SK-N-SH (cell line): ENCODE data around the gene GPR61.

Source experiments
- CTCF ChIP-seq: fragments of 200-600 bp; sonication (generic); IDR thresholded peaks from 2 replicates; pipeline ENCODE4 v1.6.1; 2017; ENCODE audit warnings: antibody characterized with exemption, mild to moderate bottlenecking, moderate library complexity
- EP300 ChIP-seq, 2 experiments: IDR thresholded peaks; 2 replicates each; pipeline versions ENCODE4 v1.4.0 to v1.6.1; 2012; ENCODE audit warnings: borderline replicate concordance in 1 of 2, low read depth in 1 of 2, low read length in 1 of 2
- EZH2phosphoT487 ChIP-seq: fragments of 200-600 bp; sonication (generic); IDR thresholded peaks from 2 replicates; pipeline ENCODE4 v1.6.1; 2017; ENCODE audit warnings: low read depth, mixed run types, mild to moderate bottlenecking, antibody characterized with exemption, moderate library complexity, borderline replicate concordance
- GATA2 ChIP-seq: sonication (generic); formaldehyde crosslinking; IDR thresholded peaks from 2 replicates; pipeline ENCODE4 v1.5.0; 2020; ENCODE audit warnings: mild to moderate bottlenecking, missing genetic modification reagents
- IRF3 ChIP-seq: fragments of 150-350 bp; IDR thresholded peaks from 2 replicates; pipeline ENCODE4 v1.6.1; 2016; ENCODE audit warnings: mild to moderate bottlenecking, low read depth, low read length
- NRF1 ChIP-seq: IDR thresholded peaks from 2 replicates; pipeline ENCODE4 v1.6.1; 2012; ENCODE audit warnings: low read depth, mild to moderate bottlenecking, low read length
- RCOR1 ChIP-seq: fragments of 150-350 bp; IDR thresholded peaks from 2 replicates; pipeline ENCODE4 v1.6.1; 2017; ENCODE audit warnings: antibody characterized with exemption, low read length
- RFX5 ChIP-seq: IDR thresholded peaks from 2 replicates; pipeline ENCODE4 v1.6.1; 2012; ENCODE audit warnings: mild to moderate bottlenecking, improper control_type of control experiment, low read length
- SIN3A ChIP-seq: IDR thresholded peaks from 2 replicates; pipeline ENCODE4 v1.6.1; 2012; ENCODE audit warnings: low read depth, mild to moderate bottlenecking, low read length, moderate library complexity, borderline replicate concordance
- YY1 ChIP-seq: IDR thresholded peaks from 2 replicates; pipeline ENCODE4 v1.4.0; 2012; ENCODE audit warnings: low read depth, mild to moderate bottlenecking
- ZBTB33 ChIP-seq: IDR thresholded peaks from 2 replicates; pipeline ENCODE4 v1.4.0; 2012; ENCODE audit warnings: low read depth, borderline replicate concordance

GRCh38 chr1:109521002-109521951 lies 18.4 kb upstream of the GPR61 start:
- TF ChIP-seq YY1 = no peak
- no peak for TF ChIP-seq CTCF
- TF ChIP-seq GATA2 (CRISPR knock-in tag) = no peak
- TF ChIP-seq RFX5 = no peak
- TF ChIP-seq IRF3 = no peak
- no peak for TF ChIP-seq EP300 (IDR thresholded peaks at IDR 0.05; ENCODE audit: borderline replicate concordance in 1 of 2, low read depth in 1 of 2, low read length in 1 of 2)
- no peak for TF ChIP-seq NRF1
- no peak for TF ChIP-seq RCOR1
- no peak for TF ChIP-seq ZBTB33
- TF ChIP-seq EZH2phosphoT487 = no peak
- no peak for TF ChIP-seq SIN3A
